GM10847 (cell line): Measurements from ENCODE around the gene ASB17.

Source experiments
- POLR2A ChIP-seq: IDR thresholded peaks from 2 replicates; pipeline ENCODE4 v1.6.1; 2011; ENCODE audit not compliant: insufficient read length; ENCODE audit errors: extremely low read depth

Gene ASB17

GRCh38 chr1:75879985-75880384 is 52.2 kb downstream of the ASB17 start:
- TF ChIP-seq POLR2A: no peak

GRCh38 chr1:75870951-75871350 is 61.3 kb downstream of the ASB17 start:
- no peak for TF ChIP-seq POLR2A
